NCI-H510A treated with DMSO at 0.1 percent for 48 hours (cell line): ENCODE data around the gene SAMD7.
A peak's percentile ranks its signal among the peaks of the same experiment; 100 is the strongest.

ENCODE experiments used
- DNase-seq: peaks from one replicate; lab custom pipeline; 2025; lab: John Stamatoyannopoulos, UW

SAMD7 gene

DNA sequence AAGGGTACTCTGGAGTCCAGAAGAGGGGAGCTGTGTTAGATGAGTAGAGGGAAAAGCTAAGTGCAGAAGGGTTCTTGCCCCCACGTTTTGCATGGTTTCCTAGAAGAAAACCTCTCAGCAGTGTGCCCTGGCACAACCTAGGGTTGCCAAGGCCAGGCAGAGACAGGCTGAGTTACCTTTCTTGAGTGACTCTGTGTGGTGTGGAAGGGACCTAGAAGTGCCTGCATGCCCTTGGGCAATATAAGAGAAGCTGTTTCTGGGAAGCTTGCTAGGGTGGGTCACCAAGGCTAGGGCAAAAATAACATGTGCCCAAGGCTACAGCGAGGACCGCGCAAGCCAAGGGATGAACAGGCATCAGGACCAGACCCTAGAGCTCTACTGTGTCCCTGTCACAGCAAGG lies 3.4 kb upstream of the SAMD7 start:
- no peak for DNase-seq

DNA sequence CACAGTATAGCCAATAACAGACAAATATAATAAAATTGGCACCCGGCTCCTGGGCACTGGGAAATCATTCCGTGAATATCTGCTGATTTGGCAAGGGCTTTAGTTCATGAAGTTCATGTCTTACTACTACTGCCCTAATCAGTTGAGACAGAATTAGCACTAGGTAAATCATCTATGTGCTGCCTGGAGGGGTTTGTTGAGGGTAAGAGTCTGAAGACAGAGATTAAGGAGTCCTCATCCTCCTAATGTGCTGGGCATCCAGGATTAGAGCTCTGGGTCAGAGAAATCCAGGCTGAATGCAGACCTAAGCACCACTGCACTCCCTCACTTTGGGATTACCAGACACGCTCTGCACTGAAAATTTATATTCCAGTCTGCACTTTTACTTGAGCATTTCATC lies 2.0 kb downstream of the SAMD7 start:
- no peak for DNase-seq

DNA sequence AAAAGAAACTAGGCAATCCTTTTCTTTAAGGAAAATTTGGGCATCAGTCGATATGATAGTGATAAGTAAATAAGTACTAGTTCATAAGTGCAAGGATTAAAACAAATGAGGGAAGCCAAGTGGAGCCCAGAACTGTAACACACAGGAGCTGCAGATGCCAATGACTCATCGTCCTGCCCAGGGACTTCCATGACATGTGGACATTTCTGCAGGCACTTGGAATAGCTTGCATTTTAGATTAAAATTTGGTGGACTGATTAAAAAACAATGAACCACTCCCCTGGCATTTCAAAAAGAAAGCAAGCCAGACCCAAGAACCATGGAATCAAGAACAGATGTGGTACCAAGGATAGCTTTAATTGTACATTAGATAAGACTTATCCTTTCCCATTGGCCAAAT lies 2.9 kb downstream of the SAMD7 start:
- peak; percentile 0 for DNase-seq

DNA sequence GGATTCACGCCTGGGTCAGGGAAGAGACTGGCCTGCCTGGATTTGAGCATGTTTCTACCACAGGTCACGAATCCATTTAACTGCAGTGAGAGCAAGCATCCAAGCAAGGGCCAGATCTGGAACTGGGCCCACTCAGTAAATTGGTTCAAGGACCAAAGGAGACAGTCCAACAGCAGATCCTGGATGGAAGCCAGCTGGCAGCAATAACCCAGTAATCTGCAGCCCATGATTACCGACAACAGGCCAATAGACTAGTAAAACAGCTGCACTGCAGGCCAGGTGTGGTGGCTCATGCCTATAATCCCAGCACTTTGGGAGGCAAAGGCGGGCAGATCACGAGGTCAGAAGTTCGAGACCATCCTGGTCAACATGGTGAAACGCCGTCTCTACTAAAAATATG lies 11.8 kb downstream of the SAMD7 start:
- DNase-seq: no peak

DNA sequence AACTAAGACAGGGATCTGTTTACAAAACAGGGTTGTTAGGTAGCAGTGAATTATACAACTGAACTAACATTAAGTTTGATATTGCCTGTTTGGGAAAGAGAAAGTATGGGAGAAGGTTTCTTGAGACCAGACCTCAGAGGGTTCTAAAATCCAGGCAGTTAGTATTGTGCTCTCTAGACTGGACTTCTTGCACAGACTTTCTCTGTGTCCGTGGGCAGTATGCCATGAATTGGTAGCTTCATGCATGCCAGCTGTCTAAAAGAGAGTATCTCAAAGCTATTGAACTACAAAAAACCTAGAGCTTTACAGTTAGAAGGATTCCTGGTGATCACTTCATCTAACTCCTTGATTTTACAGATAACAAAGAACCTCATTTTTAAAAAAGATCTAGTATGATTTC lies 12.5 kb downstream of the SAMD7 start:
- no peak for DNase-seq

DNA sequence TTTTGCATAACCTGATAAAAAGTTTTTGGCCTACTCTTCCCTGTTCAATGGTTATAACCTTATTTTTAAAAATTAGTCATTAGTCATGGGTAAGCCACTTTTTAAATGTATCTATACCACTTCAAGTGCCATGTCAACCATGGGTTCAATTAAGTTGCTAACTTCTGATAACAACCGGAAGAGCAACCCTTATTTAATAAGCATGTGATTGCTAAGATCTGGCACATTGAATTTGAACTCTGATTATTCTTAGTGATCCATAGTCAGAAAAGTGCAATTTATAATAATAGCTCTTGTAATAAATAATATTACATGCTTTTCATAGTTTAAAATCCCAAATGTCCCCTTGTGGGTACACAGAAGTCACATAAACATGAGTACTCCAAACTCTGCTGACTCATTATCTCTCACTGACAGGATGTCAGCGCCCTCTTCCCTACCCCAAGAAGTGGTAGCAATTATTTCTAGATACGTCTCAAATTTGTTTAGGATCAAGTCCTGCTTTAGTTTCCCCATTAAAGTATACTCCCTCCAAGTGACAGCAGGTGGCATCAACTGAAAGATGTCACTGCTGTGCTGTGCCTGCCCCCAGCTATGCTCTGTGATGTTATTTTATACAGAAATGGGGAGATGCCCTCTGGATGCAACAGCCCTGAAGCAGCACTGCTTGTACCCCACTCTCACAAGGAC lies 18.6 kb downstream of the SAMD7 start:
- DNase-seq: peak; percentile 22

DNA sequence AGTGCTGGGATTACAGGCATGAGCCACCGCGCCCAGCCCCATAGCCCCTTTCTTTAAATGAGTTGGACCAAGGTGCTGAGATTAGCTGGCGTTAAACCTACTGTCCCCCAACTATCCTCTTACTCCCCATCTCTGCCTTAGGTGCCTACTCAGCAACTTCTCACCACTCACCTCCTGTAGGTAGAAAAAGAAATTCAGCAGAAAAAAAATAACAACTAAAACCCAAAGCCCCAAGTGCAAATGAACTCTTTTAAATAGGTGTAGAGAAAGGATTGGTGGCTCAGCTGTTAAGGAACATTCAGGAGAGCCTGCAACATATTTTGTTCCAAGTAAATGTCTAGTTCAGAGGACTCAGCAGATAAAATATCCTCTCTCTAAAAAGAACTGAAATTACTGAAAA lies 19.5 kb downstream of the SAMD7 start:
- no peak for DNase-seq

DNA sequence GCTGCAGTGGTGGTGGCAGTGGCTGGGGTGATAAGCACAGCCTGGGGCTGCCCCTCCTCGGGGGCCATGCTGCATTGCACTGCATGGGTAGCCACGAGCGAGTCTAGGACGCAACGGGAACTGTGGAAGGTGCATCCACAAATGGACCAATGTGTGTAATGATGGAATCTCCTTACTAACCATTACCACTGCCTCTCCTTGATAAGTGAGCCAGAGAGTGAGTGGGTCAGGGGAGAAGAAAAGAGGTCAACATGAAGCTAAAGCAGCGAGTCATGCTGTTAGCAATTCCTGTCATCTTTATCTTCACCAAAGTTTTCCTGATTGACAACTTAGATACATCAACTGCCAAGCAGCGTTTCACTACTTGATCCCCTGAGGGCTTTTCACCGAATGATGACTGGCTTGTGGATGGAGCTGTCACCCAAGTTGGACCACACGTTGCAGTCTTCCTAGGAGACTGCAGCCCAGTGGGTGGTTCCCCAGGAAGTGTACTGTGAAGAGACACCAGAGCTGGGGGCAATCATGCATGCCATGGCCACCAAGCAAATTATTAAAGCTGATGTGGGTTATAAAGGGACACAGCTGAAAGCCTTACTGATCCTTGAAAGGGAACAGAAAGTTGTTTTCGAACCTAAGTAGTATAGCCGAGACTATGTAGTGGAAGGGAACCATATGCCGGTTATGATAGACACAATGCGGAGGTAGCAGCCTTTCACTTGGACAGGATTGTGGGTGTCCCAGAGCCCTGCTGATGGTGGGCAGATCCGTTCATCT lies 20.6 kb downstream of the SAMD7 start:
- no peak for DNase-seq

DNA sequence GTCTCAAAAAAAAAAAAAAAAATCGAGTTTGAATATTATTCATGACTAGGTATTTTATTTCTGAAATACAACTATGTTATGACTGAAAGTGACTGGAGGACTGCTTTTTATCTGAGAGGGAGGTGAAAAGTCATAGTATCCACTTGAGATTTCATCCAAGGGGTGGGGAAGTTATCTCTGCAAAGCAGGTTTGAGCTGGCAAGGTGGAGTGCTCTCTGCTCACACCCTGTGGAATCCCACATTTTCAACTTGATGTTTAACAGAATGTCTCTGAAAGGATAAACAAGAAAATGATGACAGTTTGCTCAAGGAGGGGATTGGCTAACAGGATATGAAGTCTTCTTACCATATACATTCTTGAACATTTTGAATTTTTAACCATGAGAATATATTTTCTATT lies 27.9 kb downstream of the SAMD7 start:
- no peak for DNase-seq

DNA sequence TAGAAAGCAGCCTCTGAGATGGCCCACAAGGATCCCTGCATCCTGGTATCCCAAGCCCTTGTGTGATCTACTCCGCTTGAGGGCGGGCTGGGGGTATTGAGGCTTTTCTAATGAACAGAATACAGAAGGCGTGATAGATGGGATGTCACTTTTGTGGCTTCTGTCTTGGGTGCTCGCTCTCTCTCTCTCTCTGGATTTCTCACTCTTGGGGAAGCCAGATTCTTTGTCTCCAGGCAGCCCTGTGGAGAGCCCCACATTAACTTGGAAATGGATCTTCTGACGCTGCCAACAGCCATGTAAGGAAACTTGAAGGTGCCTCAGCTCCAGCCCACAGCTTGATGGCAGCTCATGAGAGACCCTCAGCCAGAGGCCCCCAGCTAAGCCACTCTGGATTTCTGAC lies 28.4 kb downstream of the SAMD7 start:
- no peak for DNase-seq

DNA sequence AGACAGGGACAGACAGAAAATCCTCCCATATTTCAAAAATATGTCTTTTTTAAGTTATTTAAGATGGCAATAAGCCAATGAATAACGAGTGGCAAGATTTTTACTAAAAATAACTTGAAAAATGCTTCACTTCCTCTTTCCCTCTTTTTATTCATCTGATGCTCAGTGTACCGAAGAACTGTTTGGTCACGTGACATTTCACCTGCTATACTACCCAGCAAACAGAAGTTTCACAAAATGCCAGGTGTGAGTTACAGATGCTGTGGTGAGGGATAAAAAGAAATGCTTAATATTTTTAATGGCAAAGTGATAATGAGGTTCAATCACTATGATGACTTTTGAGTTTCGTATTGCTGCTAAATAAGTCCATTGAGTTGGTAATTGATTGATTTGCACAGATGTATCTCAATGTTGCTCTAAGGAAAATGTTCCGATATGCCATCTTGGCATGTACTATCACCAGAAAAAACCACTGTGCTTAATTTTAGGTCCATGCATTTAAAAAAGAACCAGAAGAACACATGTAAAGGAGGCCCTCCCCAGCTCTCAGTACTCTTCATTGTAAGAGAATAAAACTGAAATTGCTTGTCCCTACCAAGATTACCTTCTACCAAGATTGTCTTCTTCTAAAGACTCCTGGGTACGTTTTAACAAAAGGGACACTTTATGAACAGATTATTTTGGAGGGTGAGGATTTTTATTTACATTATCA lies 29.3 kb downstream of the SAMD7 start:
- peak; percentile 24 for DNase-seq

DNA sequence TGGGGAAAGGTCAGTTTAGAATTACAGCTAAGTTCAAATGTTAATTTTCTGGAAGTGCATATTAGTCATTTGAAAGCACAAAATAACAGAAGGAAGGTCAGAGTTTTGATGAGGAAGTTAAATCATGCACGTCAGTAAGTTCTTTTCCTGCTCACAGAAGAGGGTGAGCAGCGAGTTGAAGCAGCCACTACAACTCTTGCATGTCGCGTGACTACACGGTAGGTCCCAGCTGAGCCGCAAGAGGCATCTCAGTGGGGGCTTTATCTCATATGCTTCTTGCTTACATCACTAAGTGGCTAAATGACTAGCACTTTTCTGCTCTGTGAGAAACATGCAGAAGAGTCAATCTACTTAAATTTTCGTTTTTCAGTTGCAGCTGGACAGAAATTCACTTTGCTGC lies 33.9 kb downstream of the SAMD7 start:
- DNase-seq: no peak

DNA sequence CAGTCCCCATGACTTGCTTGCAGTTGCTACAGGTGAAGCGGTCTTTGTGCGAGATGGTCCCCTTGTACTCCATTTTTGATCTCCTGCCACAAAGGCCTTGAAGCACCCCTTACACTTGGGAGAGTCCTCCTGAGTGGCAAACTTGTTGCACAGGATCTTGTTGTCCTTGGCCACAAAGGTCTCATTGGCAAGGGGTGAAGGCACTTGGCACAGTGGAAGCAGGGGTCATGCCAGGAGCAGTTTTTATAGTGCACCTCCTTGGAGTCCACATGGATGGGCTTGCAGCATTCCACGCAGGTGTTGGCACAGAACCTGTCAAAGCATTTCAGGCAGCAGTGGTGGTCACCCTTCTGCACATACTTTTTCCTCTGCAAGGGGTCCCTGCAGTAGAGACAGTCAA lies 35.0 kb downstream of the SAMD7 start:
- DNase-seq: no peak

DNA sequence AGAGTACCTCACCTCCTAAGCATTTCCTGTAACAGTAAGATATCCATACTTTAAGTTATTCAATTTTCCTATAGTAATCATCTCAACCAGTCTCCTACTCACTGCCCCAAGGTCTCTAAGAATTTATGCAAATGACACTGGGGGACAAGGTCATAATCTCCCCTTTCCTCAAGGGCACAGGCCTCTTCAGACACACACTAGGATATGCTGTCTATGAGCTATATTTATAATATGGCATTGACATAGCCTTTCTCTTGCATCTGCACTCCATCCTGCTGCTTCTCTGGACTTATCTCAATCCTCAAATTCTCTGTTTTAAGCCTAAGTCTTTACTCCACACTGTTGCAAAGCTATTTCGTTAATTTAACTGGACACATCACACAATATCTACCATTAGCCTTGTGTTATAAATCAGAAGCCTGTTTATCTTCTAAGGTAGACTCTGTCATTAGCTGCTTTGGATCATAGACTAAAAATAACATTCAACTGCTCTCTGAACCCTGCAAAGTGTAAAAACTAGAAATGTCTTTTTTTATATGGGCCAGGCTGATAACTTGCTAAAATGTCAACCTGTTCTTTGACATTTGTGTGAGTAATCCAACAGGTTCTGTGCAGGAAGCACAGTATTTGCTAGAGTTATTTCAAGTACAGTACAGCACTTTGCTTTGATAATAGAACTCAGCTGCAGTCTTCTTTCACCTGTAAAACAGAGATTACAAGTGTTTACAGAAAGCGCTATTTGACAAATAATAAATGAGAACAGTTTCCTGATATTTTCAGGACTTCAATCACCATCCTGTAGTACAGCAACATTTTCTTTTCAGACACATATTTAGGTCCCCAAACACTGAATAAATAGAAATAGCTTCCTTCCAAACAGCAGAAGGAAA lies 37.4 kb downstream of the SAMD7 start:
- peak; percentile 62 for DNase-seq

DNA sequence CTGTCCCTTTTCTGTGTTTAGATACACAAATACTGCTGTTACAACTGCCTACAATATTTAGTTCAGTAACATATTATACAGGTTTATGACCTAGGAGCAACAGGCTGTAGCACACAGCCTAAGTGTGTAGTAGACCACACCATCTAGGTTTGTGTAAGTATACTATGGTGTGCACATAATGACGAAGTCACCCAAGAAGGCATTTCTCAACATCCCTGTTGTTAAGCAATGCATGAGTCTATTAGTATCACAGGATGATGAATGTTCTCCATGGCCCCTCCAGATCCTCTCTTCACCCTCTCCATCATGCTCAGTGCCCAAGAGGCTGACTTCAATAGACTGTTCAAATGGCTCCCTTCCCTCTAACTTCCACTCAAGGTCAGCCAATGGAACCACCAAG lies 40.7 kb downstream of the SAMD7 start:
- DNase-seq: no peak

DNA sequence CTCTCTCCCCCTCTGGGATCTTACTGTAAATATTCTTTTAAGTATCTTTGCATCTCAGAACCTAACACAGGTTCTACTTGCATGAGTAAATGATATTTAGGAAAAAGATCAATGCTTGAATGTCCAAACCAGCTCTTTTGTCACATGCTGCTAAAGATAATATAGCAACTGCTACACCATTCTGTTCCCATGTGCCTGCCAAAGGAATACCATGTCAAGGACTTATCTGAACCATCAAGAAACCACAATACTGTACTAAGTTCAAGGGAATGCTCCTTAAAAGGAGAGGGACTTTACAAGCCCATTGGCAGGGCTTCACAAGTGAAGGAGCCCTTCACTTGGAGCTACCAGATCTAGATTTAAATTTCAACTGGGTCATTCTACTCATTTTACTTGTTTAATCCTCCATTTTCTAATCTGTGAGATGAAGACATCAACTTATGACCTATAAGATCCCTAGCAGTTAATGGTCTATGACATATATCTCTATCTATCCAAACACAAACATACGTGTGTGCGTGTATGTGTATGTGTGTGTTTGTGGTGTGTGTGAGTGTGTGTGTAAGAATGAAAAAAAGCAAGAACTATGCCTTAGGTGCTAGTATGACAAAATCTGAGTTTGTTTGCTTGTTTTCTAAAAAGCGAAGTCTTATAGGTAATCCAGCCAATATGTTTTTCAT lies 42.2 kb downstream of the SAMD7 start:
- no peak for DNase-seq

DNA sequence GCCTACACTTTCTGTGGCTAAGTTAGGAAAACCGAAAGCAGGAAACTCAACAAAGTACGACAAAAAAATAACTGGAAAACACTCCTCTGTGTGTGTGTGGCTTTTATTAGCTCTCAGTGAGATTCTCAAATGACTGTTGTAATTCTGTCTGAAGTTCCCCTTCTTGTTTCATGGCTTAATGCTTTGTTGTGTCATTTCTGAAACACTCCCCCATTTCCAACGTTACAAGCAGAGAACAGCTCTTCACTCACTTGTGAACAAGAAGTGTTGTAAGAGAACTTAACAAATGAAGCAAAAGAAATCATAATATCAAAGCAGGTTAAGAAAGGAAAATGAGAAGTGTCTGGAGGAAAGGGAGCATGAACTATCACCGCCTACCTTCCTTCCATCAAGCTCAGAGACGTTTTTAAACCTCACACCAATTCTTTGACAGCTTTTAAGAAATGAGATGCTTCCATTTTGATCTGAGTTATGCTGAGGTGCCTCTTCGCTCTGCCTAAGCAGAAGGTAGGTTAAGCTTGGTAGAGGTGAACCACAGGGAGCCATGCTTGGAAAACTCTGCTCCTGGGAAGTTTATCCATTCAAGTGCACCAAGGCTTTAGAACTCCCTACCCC lies 42.9 kb downstream of the SAMD7 start:
- DNase-seq: no peak

DNA sequence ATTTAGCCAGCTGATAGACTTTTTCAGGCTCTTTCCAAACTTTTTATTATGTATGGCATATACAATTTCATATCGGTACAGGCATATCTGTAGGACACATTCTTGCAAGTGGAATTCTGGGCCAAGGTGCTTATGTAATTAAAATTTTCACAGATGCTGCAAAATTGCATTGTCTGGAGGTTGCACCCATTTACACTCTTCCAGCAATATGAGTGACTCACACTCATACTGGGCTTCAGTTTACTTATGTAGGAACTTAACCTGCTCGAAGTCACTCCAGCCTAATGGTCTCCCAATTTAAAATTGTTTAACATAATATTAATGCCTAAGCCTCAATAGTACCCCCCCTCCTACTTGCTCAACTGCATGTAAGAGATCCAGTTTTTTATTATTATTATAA lies 44.0 kb downstream of the SAMD7 start:
- no peak for DNase-seq

DNA sequence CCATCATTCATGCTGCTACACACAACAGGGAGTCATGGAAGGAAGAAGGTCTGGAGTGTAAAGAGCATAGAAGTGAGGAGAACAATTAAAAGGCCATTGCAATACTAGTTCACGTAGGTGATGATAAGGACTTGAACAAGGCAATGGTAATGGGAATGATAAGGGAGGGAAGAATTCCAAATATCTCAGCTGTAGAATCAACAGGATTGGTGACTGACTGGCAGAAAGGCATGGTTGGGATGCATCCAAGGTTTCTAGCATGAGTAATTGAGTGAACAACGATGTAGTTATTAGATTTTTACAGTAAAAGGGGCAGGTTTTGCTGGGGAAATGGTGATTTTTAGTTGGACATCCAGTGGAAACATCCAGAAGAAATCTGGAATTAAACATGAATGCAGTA lies 52.8 kb downstream of the SAMD7 start:
- no peak for DNase-seq

DNA sequence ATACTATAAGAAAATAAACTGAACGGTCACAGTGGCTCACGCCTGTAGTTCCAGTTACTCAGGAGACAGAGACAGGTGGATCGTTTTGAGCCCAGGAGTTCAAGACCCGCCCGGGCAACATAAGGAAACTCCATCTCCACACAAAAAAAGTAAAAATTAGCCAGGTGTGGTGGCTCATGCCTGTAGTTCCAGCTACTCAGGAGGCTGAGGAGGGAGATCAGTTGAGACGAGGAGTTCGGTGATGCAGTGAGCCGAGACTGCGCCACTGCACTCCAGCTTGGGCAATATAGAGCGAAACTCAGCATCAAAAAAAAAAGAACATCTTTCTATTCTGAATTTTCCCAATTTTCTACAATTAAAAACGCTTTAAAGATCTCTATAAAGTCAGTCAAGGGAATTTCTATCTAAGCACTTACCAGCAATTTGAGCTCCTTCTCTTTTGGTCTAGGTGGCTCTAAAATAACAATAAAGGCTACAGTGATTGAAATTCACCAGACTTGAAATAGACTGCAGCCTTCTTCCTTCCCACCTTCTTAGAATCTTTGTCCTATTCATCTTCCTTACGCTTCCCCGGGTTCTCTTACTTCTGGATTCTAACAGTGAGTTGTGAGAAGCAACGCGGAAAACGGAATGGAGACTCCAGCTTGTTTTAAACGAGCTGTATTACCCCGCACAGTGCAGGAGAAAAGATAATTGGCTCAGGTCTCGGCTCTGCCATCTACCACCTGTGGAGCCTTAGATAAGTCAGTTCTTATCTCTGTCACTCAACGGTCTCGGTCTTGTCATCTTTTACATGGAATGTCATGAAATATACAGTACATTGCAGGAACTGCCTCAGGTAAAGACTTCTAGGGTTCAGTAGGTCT lies 54.4 kb downstream of the SAMD7 start:
- peak; percentile 80 for DNase-seq
